GM23338 (cell line): Measurements from ENCODE around the gene SLC35A1. TPM values are rescaled to one million over a fixed set of nuclear protein-coding genes. Genes with fewer than 3 reads are reported as not detected.

Source experiments
- ATAC-seq: fragments of 200-7000 bp; cut with Tn5 transposase; 3 replicates; pipeline ENCODE4 v1.9.1; 2020
- DNase-seq: peaks from one replicate; pipeline ENCODE4 v3.0.0-alpha.2; 2015; ENCODE audit warnings: low spot score
- H2AFZ ChIP-seq: fragments of 200-600 bp; sonication (generic); 2 replicates; pipeline ENCODE4 v1.8.0; 2016; ENCODE audit warnings: antibody characterized with exemption, mild to moderate bottlenecking, moderate library complexity
- H3F3A ChIP-seq: fragments of 200-600 bp; sonication (generic); replicated peaks from 2 replicates; pipeline ENCODE4 v1.8.0; 2017; ENCODE audit warnings: antibody characterized with exemption, mixed run types, low read depth
- H3K27ac ChIP-seq: fragments of 200-600 bp; sonication (generic); 2 replicates; pipeline ENCODE4 v1.6.1; 2016; ENCODE audit warnings: low read depth
- H3K27me3 ChIP-seq: fragments of 200-600 bp; sonication (generic); 2 replicates; pipeline ENCODE4 v1.8.0; 2016; ENCODE audit warnings: mild to moderate bottlenecking, mixed run types, moderate library complexity; ENCODE audit not compliant: insufficient read depth
- H3K36me3 ChIP-seq: fragments of 200-600 bp; sonication (generic); 2 replicates; pipeline ENCODE4 v1.8.0; 2016; ENCODE audit warnings: mild to moderate bottlenecking; ENCODE audit not compliant: insufficient read depth
- H3K4me1 ChIP-seq: fragments of 200-600 bp; sonication (generic); 2 replicates; pipeline ENCODE4 v1.8.0; 2016; ENCODE audit warnings: mild to moderate bottlenecking, moderate library complexity; ENCODE audit not compliant: insufficient read depth
- H3K4me2 ChIP-seq: fragments of 200-600 bp; sonication (generic); 2 replicates; pipeline ENCODE4 v1.7.1; 2017; ENCODE audit warnings: mixed run types
- H3K4me3 ChIP-seq: fragments of 200-600 bp; sonication (generic); 2 replicates; pipeline ENCODE4 v1.6.1; 2016; ENCODE audit warnings: mixed run types
- H3K79me2 ChIP-seq: fragments of 200-600 bp; sonication (generic); replicated peaks from 2 replicates; pipeline ENCODE4 v1.8.0; 2017; ENCODE audit warnings: mild to moderate bottlenecking; ENCODE audit not compliant: insufficient read depth
- H3K9me2 ChIP-seq: fragments of 200-600 bp; sonication (generic); 2 replicates; pipeline ENCODE4 v1.8.0; 2017; ENCODE audit not compliant: insufficient read depth
- H4K20me1 ChIP-seq: fragments of 200-600 bp; sonication (generic); replicated peaks from 2 replicates; pipeline ENCODE4 v1.8.0; 2017; ENCODE audit warnings: mild to moderate bottlenecking; ENCODE audit not compliant: insufficient read depth
- H3K27ac Mint-ChIP-seq: 2 replicates; pipeline ENCODE4 v1.8.0; 2020; ENCODE audit warnings: inconsistent platforms, mild to moderate bottlenecking, moderate library complexity, mixed read lengths
- H3K27me3 Mint-ChIP-seq: 3 replicates; pipeline ENCODE4 v1.8.0; 2022; ENCODE audit warnings: low read depth, mild to moderate bottlenecking, moderate library complexity, mixed read lengths, inconsistent platforms; ENCODE audit not compliant: insufficient read depth, poor library complexity
- H3K36me3 Mint-ChIP-seq: 3 replicates; pipeline ENCODE4 v1.8.0; 2021; ENCODE audit warnings: low read depth, mild to moderate bottlenecking, inconsistent platforms, moderate library complexity, mixed read lengths
- H3K4me1 Mint-ChIP-seq: 3 replicates; pipeline ENCODE4 v1.8.0; 2020; ENCODE audit warnings: mild to moderate bottlenecking, inconsistent platforms, mixed read lengths
- H3K4me3 Mint-ChIP-seq: 3 replicates; pipeline ENCODE4 v1.8.0; 2021; ENCODE audit warnings: moderate library complexity, mild to moderate bottlenecking, inconsistent platforms, mixed read lengths
- H3K9me3 Mint-ChIP-seq: 3 replicates; pipeline ENCODE4 v1.8.0; 2020; ENCODE audit warnings: moderate library complexity, mild to moderate bottlenecking, inconsistent platforms, mixed read lengths
- CREB1 ChIP-seq: fragments of 250-450 bp; sonication (Bioruptor Pico); IDR thresholded peaks from 2 replicates; pipeline ENCODE4 v1.5.0; 2020; ENCODE audit warnings: low read depth, mild to moderate bottlenecking, moderate library complexity
- CTCF ChIP-seq, 2 experiments: fragments of 200-600 bp in 1 of 2; sonication (generic) in 1 of 2; conservative IDR thresholded peaks; 2 replicates each; pipeline versions ENCODE4 v1.5.1 to v1.6.1; 2016 to 2017; ENCODE audit warnings: antibody characterized with exemption in 2 of 2, low read depth in 2 of 2, mild to moderate bottlenecking in 2 of 2, moderate library complexity in 1 of 2
- ETS1 ChIP-seq: IDR thresholded peaks from 2 replicates; pipeline ENCODE4 v1.6.1; 2016; ENCODE audit warnings: antibody characterized with exemption
- EZH2 ChIP-seq: fragments of 200-600 bp; sonication (generic); IDR thresholded peaks from one replicate; pipeline ENCODE4 v1.8.0; 2017; ENCODE audit warnings: antibody characterized with exemption, mild to moderate bottlenecking, low read depth; ENCODE audit not compliant: unreplicated experiment
- EZH2phosphoT487 ChIP-seq: fragments of 200-600 bp; sonication (generic); IDR thresholded peaks from one replicate; pipeline ENCODE4 v1.8.1; 2018; ENCODE audit warnings: antibody characterized with exemption; ENCODE audit not compliant: unreplicated experiment
- JUNB ChIP-seq: IDR thresholded peaks from one replicate; pipeline ENCODE4 v1.6.1; 2016; ENCODE audit warnings: antibody characterized with exemption; ENCODE audit not compliant: unreplicated experiment
- NANOG ChIP-seq: IDR thresholded peaks from 2 replicates; pipeline ENCODE4 v1.6.1; 2016; ENCODE audit warnings: antibody characterized with exemption, borderline replicate concordance
- POLR2AphosphoS5 ChIP-seq: IDR thresholded peaks from 2 replicates; pipeline ENCODE4 v1.6.1; 2016; ENCODE audit warnings: antibody characterized with exemption, low read depth
- REST ChIP-seq: IDR thresholded peaks from one replicate; pipeline ENCODE4 v1.6.1; 2018; ENCODE audit warnings: antibody characterized with exemption; ENCODE audit not compliant: unreplicated experiment
- STAT1 ChIP-seq: IDR thresholded peaks from one replicate; pipeline ENCODE4 v1.6.1; 2016; ENCODE audit warnings: antibody characterized with exemption; ENCODE audit not compliant: unreplicated experiment
- ZNF114 ChIP-seq: fragments of 250-450 bp; sonication (Bioruptor Pico); IDR thresholded peaks from 2 replicates; pipeline ENCODE4 v1.5.0; 2020; ENCODE audit warnings: mild to moderate bottlenecking, moderate library complexity
- ZNF331 ChIP-seq: fragments of 250-450 bp; sonication (Bioruptor Pico); IDR thresholded peaks from 2 replicates; pipeline ENCODE4 v1.5.0; 2020; ENCODE audit warnings: low read depth, mild to moderate bottlenecking, moderate library complexity
- ZNF462 ChIP-seq: fragments of 250-450 bp; sonication (Bioruptor Pico); IDR thresholded peaks from 2 replicates; pipeline ENCODE4 v1.5.0; 2020; ENCODE audit warnings: mild to moderate bottlenecking, moderate library complexity
- polyA plus RNA-seq: library from polyadenylated mRNA; unstranded; fragments of >200 nt; fragmentation: Nextera tagmentation; extraction: Ambion mirVana; gene quantifications from 2 replicates; pipeline ENCODE4 v1.2.1, GENCODE V29; 2016
- total RNA-seq: library from RNA; depleted of rRNA; stranded (reverse); fragments of >200 nt; shearing (Covaris generic); gene quantifications from 2 replicates; pipeline ENCODE4 v1.2.3, GENCODE V29; 2014

Gene SLC35A1
- total and polyA plus RNA-seq, 2 experiments from 2014 or later: 11.1 to 15.1 TPM

GRCh38 chr6:87501809-87502572 is 29.2 kb downstream of the SLC35A1 start:
- no peaks in the 10 kb centered on the region for H3K36me3 Mint-ChIP-seq

More at GRCh38 chr6:87501809-87502572, 29.2 kb downstream of the SLC35A1 start:
- Mint-ChIP-seq H3K4me1 (no peaks in the 10 kb centered on the region), H3K4me3 (no peak overlapping the region), H3K27ac (no peak overlapping the region), H3K9me3 (no peaks in the 10 kb centered on the region), H3K27me3 (no peaks in the 10 kb centered on the region)
- ATAC-seq (no peak), DNase-seq (no peak)
- Histone ChIP-seq H3K27me3 (no peaks in the 10 kb centered on the region), H3K4me1 (peaks cover 6% of the 10 kb centered on the region; the same call in 1 of the 2 replicates), H3K4me3 (no peak overlapping the region), H3K79me2 (no peaks in the 10 kb centered on the region), H3K27ac (no peak overlapping the region), H3F3A (no peaks in the 10 kb centered on the region), H4K20me1 (no peaks in the 10 kb centered on the region), H3K9me2 (no peaks in the 10 kb centered on the region), H3K36me3 (no peaks in the 10 kb centered on the region), H3K4me2 (no peak overlapping the region), H2AFZ (no peak overlapping the region)
- TF ChIP-seq ZNF331 (CRISPR knock-in tag): no peak
- TF ChIP-seq CREB1 (CRISPR knock-in tag): no peak
- no peak for TF ChIP-seq JUNB
- no peak for TF ChIP-seq EZH2
- no peak for TF ChIP-seq ETS1
- no peak for TF ChIP-seq NANOG
- TF ChIP-seq ZNF114 (CRISPR knock-in tag): no peak
- no peak for TF ChIP-seq CTCF (conservative IDR thresholded peaks at IDR 0.05; ENCODE audit: low read depth in 2 of 2)
- no peak for TF ChIP-seq STAT1
- TF ChIP-seq EZH2phosphoT487: no peak
- TF ChIP-seq ZNF462 (CRISPR knock-in tag): no peak
- TF ChIP-seq POLR2AphosphoS5: no peak
- no peak for TF ChIP-seq REST
